Thymus (tissue), 11 donors: ENCODE results near the gene CX3CR1. TPM values are rescaled to one million over a fixed set of nuclear protein-coding genes. Genes with fewer than 3 reads are reported as not detected.

Experiments
- DNase-seq, 9 donors: peaks; one replicate each; pipeline ENCODE4 v3.0.0-alpha.2; 2013; ENCODE audit warnings: low spot score in 9 of 9, low read depth in 6 of 9, missing footprints in 1 of 9
- H3K27ac ChIP-seq, 2 donors: one replicate each; pipeline ENCODE4 v1.5.1; 2013; ENCODE audit warnings: control low read depth in 1 of 2, low read depth in 1 of 2, low read length in 1 of 2, mild to moderate bottlenecking in 1 of 2, moderate library complexity in 1 of 2
- H3K27me3 ChIP-seq, 2 donors: one replicate each; pipeline ENCODE4 v1.5.1; 2013; ENCODE audit warnings: low read length in 1 of 2; ENCODE audit not compliant: control insufficient read depth in 2 of 2, insufficient read depth in 1 of 2
- H3K36me3 ChIP-seq, 2 donors: one replicate each; pipeline ENCODE4 v1.5.1; 2013; ENCODE audit warnings: low read length in 1 of 2, mild to moderate bottlenecking in 1 of 2, moderate library complexity in 1 of 2; ENCODE audit not compliant: control insufficient read depth in 2 of 2, insufficient read depth in 2 of 2
- H3K4me1 ChIP-seq, 2 donors: one replicate each; pipeline ENCODE4 v1.5.1; 2013; ENCODE audit warnings: low read length in 2 of 2; ENCODE audit not compliant: control insufficient read depth in 2 of 2, insufficient read depth in 2 of 2
- H3K4me3 ChIP-seq, 2 donors: one replicate each; pipeline ENCODE4 v1.5.1; 2013; ENCODE audit warnings: low read length in 2 of 2, control low read depth in 1 of 2, mild to moderate bottlenecking in 1 of 2
- H3K9me3 ChIP-seq, 2 donors: one replicate each; pipeline ENCODE4 v1.5.1; 2013; ENCODE audit warnings: low read length in 1 of 2, mild to moderate bottlenecking in 1 of 2; ENCODE audit not compliant: control insufficient read depth in 2 of 2, insufficient read depth in 1 of 2
- WGBS: extraction: QIAGEN DNeasy Blood & Tissue Kit; methylation state at CpG from one replicate; pipeline ENCODE4 v1.1.7; 2013; 5-methylcytosine and 5-hydroxymethylcytosine counted together
- polyA plus RNA-seq: library from polyadenylated mRNA; stranded (reverse); fragments of 200-250 nt; gene quantifications from one replicate; pipeline ENCODE4 v1.2.3, GENCODE V29; 2013
- total RNA-seq: library from RNA; stranded (reverse); fragments of 120-200 nt; gene quantifications from one replicate; pipeline ENCODE4 v1.2.4, GENCODE V29; 2013
- donor health status: healthy.

Gene CX3CR1
- total and polyA plus RNA-seq, 2 donors, result 0.55 to 2.3 TPM

DNA sequence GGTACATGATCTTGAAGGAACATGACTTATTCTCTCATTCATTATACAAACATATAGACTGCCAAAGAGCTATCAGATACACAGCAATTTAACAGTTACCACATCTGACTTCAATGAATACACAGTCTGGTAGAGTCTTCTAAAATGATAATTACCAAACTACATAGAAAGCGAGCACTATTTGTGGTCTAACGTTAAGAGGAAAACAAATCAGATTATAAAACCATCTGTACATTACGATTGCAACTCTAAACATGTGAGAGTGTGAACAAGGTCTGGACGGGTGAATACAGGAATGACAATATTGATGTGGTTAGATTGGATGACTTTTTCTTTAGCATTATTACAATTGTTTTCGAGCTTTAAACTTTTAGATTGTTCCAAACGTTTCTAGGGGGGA, 16.3 kb downstream of the CX3CR1 start:
- no peak overlapping the region for H3K4me3 ChIP-seq
- H3K36me3 ChIP-seq, result no peaks in the 10 kb centered on the region
- H3K27me3 ChIP-seq, result no peaks in the 10 kb centered on the region
- no peak for DNase-seq
- 13% methylated on average over 6 of the region's 6 CpGs for WGBS
- H3K4me1 ChIP-seq, result peaks cover 60 to 77% of the 10 kb centered on the region in 2 donors
- H3K27ac ChIP-seq, result peak overlapping the region in 1 of 2 donors; percentile 48
- no peaks in the 10 kb centered on the region for H3K9me3 ChIP-seq

DNA sequence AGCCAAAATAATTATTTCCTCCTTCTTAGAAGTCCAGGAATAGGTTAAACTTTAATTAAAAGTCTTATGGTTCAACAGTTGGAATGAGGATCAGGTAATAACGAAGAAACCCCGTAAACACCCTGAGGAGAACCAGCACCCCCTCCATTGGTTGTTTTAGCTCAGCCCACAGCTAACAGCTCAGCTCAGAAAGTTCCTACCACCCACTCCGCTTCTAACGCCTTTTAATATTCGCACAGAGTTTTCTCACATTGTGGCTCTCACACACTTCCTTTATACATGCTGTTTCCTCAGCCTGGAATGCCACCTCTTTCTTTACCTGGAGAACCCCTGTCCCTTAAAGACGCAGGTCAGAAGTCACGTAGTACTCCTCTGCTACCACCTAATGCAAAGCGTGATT, 17.0 kb downstream of the CX3CR1 start:
- Histone ChIP-seq H3K27ac (no peak overlapping the region), H3K4me1 (peaks cover 55 to 70% of the 10 kb centered on the region in 2 donors), H3K9me3 (no peaks in the 10 kb centered on the region), H3K36me3 (no peaks in the 10 kb centered on the region), H3K27me3 (no peaks in the 10 kb centered on the region), H3K4me3 (no peak overlapping the region)
- no peak for DNase-seq
- 58% methylated on average over 8 of the region's 8 CpGs for WGBS

DNA sequence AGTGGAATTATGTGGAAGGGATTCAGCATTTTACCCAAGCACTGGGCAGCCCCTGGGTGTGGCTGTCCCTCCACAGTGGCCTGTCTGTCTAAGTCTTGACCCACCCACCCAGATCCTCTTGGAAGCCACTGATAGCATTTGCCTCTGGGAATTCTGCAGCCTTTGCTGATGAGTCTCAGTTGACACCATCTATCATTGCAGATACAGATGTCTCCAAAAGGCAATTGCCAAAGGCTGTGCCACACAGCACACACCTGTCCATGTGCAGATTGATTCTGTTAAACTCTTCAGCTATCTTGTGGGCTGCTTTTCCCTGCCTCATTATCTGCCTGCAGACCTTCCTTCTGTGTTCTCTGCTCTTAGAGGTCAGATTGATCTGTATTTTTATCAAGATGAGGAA, 18.1 kb downstream of the CX3CR1 start:
- Histone ChIP-seq H3K4me1 (peaks cover 47 to 59% of the 10 kb centered on the region in 2 donors), H3K36me3 (no peaks in the 10 kb centered on the region), H3K9me3 (no peaks in the 10 kb centered on the region), H3K27ac (peak overlapping the region in 1 of 2 donors; percentile 60), H3K4me3 (no peak overlapping the region), H3K27me3 (no peaks in the 10 kb centered on the region)
- DNase-seq, result no peak

DNA sequence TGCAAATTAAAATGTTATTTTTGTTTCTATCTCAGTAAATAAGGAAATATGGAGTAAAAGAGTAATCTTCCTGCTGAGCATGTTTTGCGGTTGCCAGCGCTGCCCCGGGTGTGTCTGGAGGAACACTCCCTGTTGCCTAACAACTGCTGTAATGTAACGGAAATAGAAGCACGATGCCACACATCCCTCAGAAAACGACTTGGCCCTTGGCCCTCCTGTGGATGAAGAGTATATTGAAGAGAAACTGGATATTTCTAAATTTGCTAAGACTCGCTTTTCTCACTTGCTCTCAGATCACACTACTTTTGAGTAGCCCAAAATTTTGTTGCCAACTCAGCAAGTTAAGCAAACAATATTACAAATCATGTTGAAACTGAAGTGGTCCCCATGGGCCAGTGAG, 18.9 kb downstream of the CX3CR1 start:
- peak in 8 of 9 donors; percentile 39 to 87 (median 65) for DNase-seq
- WGBS, result 3% methylated on average over 7 of the region's 7 CpGs
- Histone ChIP-seq H3K9me3 (no peaks in the 10 kb centered on the region), H3K27ac (peak overlapping the region in 1 of 2 donors; percentile 60), H3K4me3 (no peak overlapping the region), H3K36me3 (no peaks in the 10 kb centered on the region), H3K4me1 (peaks cover 42 to 52% of the 10 kb centered on the region in 2 donors), H3K27me3 (no peaks in the 10 kb centered on the region)

DNA sequence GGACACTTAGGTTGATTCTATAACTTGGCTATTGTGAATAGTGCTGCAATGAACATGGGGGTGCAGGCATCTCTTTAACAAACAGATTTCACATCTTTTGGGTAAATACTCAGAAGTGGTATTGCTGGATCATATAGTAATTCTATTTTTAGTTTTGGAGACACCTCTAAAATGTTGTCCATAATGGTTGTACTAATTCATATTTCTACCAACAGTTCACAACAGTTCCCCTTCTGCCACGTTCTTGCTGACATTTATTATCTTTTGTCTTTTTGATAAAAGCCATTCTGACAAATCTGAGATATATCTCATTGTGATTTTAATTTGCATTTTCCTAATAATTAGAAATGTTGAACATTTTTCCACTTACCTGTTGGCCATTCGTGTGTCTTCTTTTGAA, 19.5 kb downstream of the CX3CR1 start:
- H3K36me3 ChIP-seq, result no peaks in the 10 kb centered on the region
- 75% methylated on average over 2 of the region's 2 CpGs for WGBS
- no peaks in the 10 kb centered on the region for H3K9me3 ChIP-seq
- DNase-seq, result no peak
- no peak overlapping the region for H3K27ac ChIP-seq
- H3K4me1 ChIP-seq, result peaks cover 38 to 52% of the 10 kb centered on the region in 2 donors
- H3K4me3 ChIP-seq, result no peak overlapping the region
- no peaks in the 10 kb centered on the region for H3K27me3 ChIP-seq

DNA sequence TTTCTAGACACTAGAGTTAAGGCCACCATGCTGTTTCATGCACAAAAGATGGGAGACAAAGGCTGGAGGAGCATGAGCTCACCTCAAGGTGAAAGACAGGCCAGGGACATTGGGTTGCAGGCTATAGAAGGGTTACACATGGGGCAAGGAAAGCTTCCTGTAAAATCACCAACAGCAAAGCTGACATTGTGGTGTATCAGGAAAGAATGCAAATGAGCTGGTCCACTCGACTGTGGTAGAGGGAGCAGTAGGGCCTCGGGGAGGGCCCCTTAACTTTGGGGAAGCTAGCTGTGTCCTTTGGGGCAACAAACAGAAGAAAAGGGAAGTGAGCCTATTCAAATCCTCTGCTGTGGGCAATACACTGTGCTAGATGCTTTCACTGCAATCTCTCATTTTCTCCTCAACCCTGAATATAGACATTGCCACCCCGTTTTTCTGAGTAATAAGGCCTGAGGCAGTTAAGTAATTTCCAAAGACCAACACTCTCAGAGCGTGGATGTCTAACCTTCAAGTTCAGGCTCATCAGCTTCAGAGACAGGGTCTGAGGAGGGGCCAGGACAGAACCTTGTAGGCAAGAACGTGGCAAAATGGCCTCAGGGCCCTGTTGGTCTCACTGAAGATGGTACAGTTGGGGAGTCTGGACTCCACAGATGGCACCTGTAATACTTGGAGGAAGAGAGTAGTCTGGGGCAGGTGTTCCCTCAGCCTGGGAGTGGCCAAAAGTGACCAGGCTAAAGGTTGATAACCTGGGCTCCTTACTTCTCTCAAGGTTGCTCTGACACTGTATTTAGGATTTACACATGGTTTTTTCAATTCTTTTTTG, 24.1 kb downstream of the CX3CR1 start:
- Histone ChIP-seq H3K9me3 (no peaks in the 10 kb centered on the region), H3K4me3 (no peak overlapping the region), H3K4me1 (peaks cover 5 to 31% of the 10 kb centered on the region in 2 donors), H3K27me3 (no peaks in the 10 kb centered on the region), H3K27ac (peak overlapping the region; percentile 20 to 46), H3K36me3 (no peaks in the 10 kb centered on the region)
- 35% methylated on average over 5 of the region's 5 CpGs for WGBS
- DNase-seq, result no peak

DNA sequence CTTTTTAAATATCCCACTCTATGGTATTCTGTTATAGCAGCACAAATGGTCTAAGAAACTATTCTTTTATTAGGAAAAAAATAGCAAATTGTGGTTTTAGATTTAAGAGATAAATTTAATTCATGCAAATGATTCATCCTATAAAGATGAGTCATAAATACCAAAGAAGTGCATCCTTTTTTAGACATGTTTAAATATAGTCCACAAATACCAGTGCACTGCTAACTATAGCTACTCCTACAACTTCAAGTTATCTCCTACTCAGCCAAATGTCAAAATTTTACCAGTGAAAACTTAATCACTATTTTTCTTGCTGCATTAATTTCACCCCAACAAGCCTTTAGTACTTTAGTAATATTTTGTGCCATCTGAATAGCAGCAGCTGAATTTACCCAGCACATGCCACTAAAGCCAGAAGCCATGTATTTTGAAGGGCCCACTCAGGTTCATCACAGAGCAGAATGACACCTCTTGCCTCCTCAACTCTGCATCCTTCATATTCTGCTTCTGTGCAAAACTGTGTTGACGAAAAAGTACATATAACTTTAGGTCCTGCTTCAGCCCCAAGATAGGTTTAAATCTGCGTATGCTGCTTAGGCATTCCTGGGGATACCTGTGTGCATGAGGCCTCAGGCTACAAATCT, 24.9 kb downstream of the CX3CR1 start:
- peak overlapping the region in 1 of 2 donors; percentile 20 for H3K27ac ChIP-seq
- peaks cover 5 to 31% of the 10 kb centered on the region in 2 donors for H3K4me1 ChIP-seq
- H3K36me3 ChIP-seq, result no peaks in the 10 kb centered on the region
- H3K27me3 ChIP-seq, result no peaks in the 10 kb centered on the region
- 49% methylated on average over 2 of the region's 2 CpGs for WGBS
- no peak for DNase-seq
- no peaks in the 10 kb centered on the region for H3K9me3 ChIP-seq
- no peak overlapping the region for H3K4me3 ChIP-seq

DNA sequence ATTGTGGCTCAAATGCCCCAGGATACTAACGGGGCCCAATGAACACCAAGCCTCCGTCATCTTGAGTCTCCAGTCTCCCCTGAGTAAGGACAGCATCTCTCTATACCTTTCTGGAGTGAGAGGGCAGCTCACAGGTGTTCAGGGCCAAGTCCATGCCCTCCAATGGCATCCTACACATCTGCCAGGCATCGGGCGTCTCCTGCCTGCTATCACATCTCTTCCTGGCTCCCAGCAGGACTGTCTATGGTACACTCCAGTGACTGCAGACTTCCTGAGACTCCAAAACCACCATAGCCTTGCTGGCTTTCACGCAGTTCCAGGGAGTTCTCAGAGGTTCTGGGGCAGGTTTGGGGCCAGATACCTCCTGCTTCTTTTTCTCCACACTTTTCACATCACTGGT, 28.3 kb downstream of the CX3CR1 start:
- peaks cover 2 to 26% of the 10 kb centered on the region in 2 donors for H3K4me1 ChIP-seq
- no peak for DNase-seq
- H3K9me3 ChIP-seq, result no peaks in the 10 kb centered on the region
- H3K4me3 ChIP-seq, result no peak overlapping the region
- H3K27ac ChIP-seq, result no peak overlapping the region
- WGBS, result 98% methylated on average over 5 of the region's 5 CpGs
- no peaks in the 10 kb centered on the region for H3K36me3 ChIP-seq
- H3K27me3 ChIP-seq, result no peaks in the 10 kb centered on the region

DNA sequence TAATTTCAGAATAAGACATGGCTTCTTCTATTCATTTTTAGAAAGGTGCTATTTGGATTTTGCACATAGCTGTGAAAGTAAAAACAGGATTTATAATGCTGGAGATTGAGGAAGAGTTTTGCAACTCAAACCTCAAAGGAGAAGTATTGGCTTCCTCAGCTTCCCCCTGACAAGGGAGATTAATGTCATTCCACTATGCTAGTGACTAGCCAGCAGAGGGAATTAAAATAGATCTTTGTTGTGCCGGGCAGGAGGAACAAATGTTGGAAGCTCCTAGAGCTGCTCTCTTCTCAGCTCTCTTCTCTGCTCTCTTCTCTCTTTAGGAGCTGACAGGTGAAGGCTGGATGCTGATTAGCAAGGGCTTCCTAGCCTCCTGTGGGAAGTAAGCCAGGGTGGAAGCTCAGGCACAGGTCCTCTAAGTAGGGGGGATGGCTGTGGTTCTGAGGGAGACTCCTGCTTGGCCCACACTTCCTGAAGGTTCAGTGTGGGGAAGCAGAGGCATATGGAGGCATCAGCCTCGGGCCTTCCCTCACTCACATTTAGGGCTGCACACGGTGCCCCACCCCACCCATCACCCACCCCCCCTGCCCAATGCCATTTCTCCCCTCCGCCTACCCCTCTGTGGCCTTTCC, 29.6 kb downstream of the CX3CR1 start:
- 40% methylated on average over 4 of the region's 4 CpGs for WGBS
- no peak for DNase-seq

More for the DNA sequence above, 29.6 kb downstream of the CX3CR1 start:
- Histone ChIP-seq H3K9me3 (no peaks in the 10 kb centered on the region), H3K36me3 (no peaks in the 10 kb centered on the region), H3K4me3 (no peak overlapping the region), H3K27me3 (no peaks in the 10 kb centered on the region), H3K4me1 (peaks cover 2 to 18% of the 10 kb centered on the region in 2 donors), H3K27ac (no peak overlapping the region)
